Activated effector memory CD4-positive, alpha-beta T cell treated with Interleukin-2 at 50 U/mL for 16 hours (primary cell): ENCODE results near the gene MPHOSPH8.
"Not testable (repeated sequence)": the region's sequence is repeated elsewhere in the genome, so short reads cannot be mapped to it uniquely, and the experiment has no call there.

Experiments used
- DNase-seq: peaks from one replicate; pipeline ENCODE4 v3.0.0-alpha.2; 2020

The MPHOSPH8 gene

DNA sequence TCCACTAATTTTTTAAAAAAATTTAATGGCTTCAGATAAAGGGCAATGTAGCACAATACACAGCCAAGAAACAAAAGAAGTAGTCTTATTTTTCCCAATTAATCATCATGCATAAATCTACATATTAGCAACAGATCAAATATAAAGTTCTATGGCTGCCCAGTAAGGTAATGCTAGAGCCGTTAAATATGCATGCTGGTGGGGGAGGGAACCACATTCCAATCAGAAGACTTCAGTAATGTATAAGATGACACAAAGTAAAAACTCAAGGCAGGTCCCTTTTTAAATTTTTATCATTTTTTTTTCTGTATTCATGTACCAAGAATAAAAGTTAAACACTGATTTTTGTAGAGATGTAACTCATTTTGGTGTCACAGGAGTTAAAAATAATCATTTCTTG, 62.0 kb downstream of the MPHOSPH8 start:
- DNase-seq = no peak

DNA sequence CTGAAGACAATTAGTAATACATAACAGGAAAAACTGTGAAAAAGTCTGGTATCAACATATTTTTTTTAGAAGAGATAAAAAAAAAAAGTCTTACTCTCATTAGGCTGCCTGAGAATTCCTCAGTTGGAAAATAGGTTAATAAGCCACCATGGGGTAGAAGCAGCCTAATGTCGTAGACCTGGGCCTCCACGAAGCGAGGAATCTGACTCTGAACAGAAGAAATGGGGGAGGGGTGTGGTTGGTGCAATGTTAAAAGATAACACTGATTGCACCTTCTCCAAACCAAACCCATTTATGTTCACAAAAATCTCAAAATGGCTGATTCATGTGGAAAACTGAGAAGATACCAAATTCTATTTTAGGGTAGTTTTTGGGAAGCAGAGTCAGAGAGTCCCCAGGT, 62.4 kb downstream of the MPHOSPH8 start:
- no peak for DNase-seq

DNA sequence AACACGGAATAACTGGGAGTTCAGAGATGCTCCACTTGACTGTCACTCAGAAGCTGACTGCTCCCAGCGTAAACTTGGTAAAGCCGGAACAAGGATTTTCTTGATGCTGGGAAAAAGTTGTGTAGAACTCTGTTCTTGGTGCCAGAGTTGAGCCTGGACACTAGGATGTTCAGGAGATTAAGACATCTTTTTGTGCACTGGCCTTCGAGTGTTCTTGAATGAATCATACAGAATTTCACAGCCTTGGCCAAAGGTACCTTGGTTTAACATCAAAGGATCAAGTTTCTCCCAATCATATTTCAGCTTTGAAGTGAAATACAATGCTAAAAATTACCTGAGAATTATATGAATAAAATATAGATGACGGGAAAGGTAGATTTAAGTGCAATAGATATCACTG, 67.5 kb downstream of the MPHOSPH8 start:
- not testable (repeated sequence) for DNase-seq

DNA sequence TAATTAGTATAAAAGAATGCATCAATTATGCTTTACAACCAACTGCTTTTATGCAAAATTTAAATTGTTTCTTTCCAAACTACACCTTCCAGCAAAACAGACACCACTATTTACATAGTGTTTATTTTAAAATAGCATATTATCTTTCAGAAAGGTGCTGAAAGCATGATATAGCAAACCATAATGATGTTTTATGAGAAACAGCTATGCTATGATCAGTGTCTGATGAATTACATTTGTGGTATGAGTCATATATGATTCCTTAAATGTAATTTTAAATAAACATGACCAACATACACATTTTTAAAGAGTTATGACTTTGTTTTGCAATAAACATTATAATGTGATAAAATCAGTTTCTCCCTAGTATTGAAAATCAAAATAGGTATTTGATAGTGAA, 68.2 kb downstream of the MPHOSPH8 start:
- not testable (repeated sequence) for DNase-seq

DNA sequence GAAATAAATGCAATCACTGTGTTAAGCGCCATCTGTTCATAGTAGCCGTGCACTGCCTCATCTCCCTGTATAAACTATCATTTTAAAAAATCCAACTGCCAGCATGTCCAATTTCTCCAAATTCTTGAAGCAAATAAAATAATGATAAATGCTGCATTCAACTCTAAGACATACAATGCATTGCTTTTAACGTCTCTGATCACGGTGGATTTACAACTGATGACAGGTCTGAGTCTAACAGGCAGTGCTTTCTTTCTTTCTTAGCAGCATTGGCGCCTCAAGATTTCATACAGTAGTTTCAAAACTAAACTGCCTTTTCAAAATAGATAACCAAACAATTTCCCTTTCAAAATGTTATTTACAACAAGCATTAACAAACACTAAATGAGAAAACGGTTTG, 70.8 kb downstream of the MPHOSPH8 start:
- DNase-seq = not testable (repeated sequence)

DNA sequence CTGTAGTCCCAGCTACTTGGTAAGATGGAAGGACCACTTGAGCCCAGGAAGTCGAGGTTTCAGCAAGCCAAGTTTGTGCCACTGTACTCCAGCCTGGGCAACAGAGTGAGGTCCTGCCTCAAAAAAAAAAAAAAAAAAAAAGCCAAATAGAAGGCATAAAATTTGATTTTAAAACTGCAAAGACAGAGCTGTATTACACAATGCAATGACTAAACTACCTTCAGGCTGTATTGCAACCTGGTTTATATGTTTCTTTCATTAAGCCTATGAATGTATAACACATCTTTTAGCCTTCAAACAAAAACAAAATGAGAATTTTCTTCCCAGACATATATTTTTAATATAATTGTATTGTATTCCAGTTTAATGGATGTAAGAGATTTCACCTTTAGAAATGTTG, 75.6 kb downstream of the MPHOSPH8 start:
- DNase-seq = not testable (repeated sequence)

DNA sequence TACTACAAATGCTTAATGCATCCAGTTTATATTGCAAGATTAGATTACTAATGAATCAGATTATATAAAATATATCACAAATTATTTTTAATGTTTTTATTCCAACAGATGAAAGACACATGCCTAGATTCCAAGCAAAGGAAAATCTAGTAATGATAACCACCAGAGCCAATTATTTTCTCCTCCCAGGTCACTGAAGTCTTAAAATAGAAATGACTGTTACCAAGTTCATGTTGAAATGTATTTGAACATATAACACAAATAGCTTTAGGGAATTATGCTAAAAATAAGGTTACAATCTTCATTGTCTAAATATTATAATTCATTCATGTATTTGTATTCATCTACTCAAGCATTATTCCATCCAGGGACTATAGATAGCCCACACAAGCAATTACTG, 76.3 kb downstream of the MPHOSPH8 start:
- DNase-seq = not testable (repeated sequence)

DNA sequence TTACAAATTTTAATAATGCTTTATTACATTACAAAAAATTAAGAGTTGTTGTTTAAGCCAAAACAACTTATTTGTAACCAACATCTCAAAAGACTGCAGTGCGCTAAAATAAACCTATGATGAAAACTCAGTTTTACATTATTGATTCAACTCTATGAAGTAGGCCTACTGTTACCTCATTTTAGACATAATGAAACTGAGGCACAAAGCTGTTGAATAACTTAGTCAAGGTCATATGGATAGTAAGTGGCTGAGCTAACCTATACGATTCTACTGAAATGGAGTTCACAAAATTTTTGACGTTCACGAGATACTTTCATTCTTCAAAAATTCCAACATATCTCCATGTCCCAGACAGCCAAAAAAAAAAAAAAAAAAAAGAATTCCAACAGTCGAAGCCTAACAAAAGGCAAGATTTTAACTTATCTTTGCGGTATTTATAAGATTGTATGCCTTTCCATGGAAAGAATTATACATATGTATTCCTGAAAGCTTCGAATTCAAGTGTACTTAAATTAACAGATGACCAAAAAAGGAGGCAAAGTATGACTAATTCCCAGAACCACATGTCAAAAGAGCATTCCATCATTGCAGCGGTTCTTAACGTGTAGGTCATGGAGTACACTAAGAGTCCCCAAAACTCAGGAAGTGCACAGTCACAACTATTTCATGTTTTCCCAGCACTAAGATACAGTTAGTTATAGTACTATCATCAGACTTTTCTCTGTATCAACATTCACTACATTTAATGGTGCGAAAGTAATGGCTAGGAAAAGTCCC, 79.9 kb downstream of the MPHOSPH8 start:
- DNase-seq = no peak

DNA sequence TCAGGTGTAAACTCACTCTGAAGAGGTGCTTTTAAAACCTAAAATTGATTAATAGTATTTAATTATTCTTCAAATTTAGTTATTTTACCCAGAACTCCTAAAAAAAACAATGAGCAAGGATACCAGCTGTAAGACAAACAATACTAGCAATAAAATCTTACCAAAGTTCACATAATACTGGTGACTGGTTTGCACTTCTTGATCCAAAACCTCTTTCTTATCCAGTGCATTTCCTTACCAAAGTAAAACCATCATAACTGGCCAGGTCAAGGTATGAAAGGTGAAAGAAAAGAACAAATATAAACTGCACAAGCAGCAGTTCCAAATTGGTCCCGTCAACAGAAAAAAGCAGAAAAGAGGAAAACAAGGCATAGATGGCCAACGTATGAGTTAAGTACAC, 86.6 kb downstream of the MPHOSPH8 start:
- no peak for DNase-seq
